HepG2 (cell line): Measurements from ENCODE around the gene GABRG3. TPM values are rescaled to one million over a fixed set of nuclear protein-coding genes. Genes with fewer than 3 reads are reported as not detected.

Source experiments
- ATAC-seq: fragments of 200-7000 bp; cut with Tn5 transposase; 3 replicates; pipeline ENCODE4 v1.9.1; 2020; ENCODE audit warnings: mild to moderate bottlenecking, moderate library complexity
- BruUV-seq: library from RNA; stranded (reverse); fragments of 400-500 nt; replicated peaks from 2 replicates; lab custom pipeline; 2021; lab: Mats Ljungman, UMichigan
- CTCF ChIA-PET: fragments of 300-600 bp; formaldehyde crosslinking; extraction: SDS; loops from one replicate; lab custom pipeline; 2021; ENCODE audit warnings: low total read pairs, inconsistent platforms, low intra/inter-chr PET ratio; lab: Yijun Ruan, JAX
- POLR2A ChIA-PET: fragments of 350-600 bp; sonication (Branson Sonifier 250); formaldehyde crosslinking; loops from one replicate; lab custom pipeline; 2020; ENCODE audit warnings: antibody characterized with exemption, inconsistent platforms; lab: Yijun Ruan, JAX
- DNase-seq: peaks from one replicate; pipeline ENCODE4 v3.0.0-alpha.2; 2015; ENCODE audit warnings: low spot score
- FAIRE-seq: peaks from 3 replicates; lab custom pipeline; 2011; peaks lifted over from hg19 to GRCh38; lab: Jason Lieb, UNC
- H2AFZ ChIP-seq: one replicate; pipeline ENCODE4 v1.6.1; 2011; ENCODE audit warnings: low read length, inconsistent platforms
- H3K27ac ChIP-seq: fragments of 300-600 bp; 3 replicates; pipeline ENCODE4 v1.8.0; 2011; ENCODE audit warnings: mixed run types, mild to moderate bottlenecking, mixed read lengths, low read length, inconsistent platforms; ENCODE audit not compliant: insufficient read depth; ENCODE audit errors: extremely low read length
- H3K27me3 ChIP-seq, 2 experiments: fragments of 200-600 bp in 1 of 2; 2 replicates in 1 of 2; 3 replicates in 1 of 2; pipeline versions ENCODE4 v1.6.0 to v1.8.0; 2011; ENCODE audit warnings: low read length in 2 of 2, mild to moderate bottlenecking in 2 of 2, moderate library complexity in 2 of 2, inconsistent platforms in 1 of 2; ENCODE audit not compliant: insufficient read depth in 2 of 2, control insufficient read depth in 1 of 2
- H3K36me3 ChIP-seq, 2 experiments: fragments of 200-600 bp in 1 of 2; replicated peaks in 1 of 2; 2 replicates in 1 of 2; 3 replicates in 1 of 2; pipeline versions ENCODE4 v1.5.1 to v1.8.0; 2011; ENCODE audit warnings: low read length in 2 of 2, inconsistent platforms in 1 of 2; ENCODE audit not compliant: insufficient read depth in 2 of 2, control insufficient read depth in 1 of 2
- H3K4me1 ChIP-seq: 2 replicates; pipeline ENCODE4 v1.5.1; 2012; ENCODE audit warnings: low read length, inconsistent platforms; ENCODE audit not compliant: insufficient read depth
- H3K4me2 ChIP-seq: 2 replicates; pipeline ENCODE4 v1.6.0; 2011; ENCODE audit warnings: low read depth, low read length, inconsistent platforms
- H3K4me3 ChIP-seq, 3 experiments: fragments of 200-600 bp in 1 of 3; sonication (generic), shearing (Covaris generic) in 1 of 3; replicated peaks in 1 of 3; 2 replicates each; pipeline ENCODE4 v1.5.1; 2011 to 2016; ENCODE audit warnings: low read length in 3 of 3, inconsistent platforms in 2 of 3, low read depth in 2 of 3, mild to moderate bottlenecking in 2 of 3, control low read depth in 1 of 3, mixed read lengths in 1 of 3; ENCODE audit not compliant: insufficient read depth in 1 of 3
- H3K79me2 ChIP-seq: one replicate; pipeline ENCODE4 v1.6.1; 2011; ENCODE audit warnings: low read length, inconsistent platforms; ENCODE audit not compliant: insufficient read depth
- H3K9ac ChIP-seq: 2 replicates; pipeline ENCODE4 v1.6.0; 2011; ENCODE audit warnings: mild to moderate bottlenecking, low read depth, low read length, inconsistent platforms; ENCODE audit not compliant: insufficient read depth
- H3K9me3 ChIP-seq: 2 replicates; pipeline ENCODE4 v1.5.1; 2012; ENCODE audit warnings: mild to moderate bottlenecking, low read length
- H4K20me1 ChIP-seq: 2 replicates; pipeline ENCODE4 v1.6.0; 2011; ENCODE audit warnings: inconsistent platforms, mild to moderate bottlenecking, low read length, moderate library complexity; ENCODE audit not compliant: insufficient read depth
- CEBPZ ChIP-seq: IDR thresholded peaks from 2 replicates; pipeline ENCODE4 v1.6.1; 2012; ENCODE audit warnings: low read length, improper control_type of control experiment
- CERS6 ChIP-seq: sonication (generic); formaldehyde crosslinking; IDR thresholded peaks from 2 replicates; pipeline ENCODE4 v1.5.0; 2020; ENCODE audit warnings: missing genetic modification reagents
- HMG20A ChIP-seq: IDR thresholded peaks from 2 replicates; pipeline ENCODE4 v1.6.1; 2016; ENCODE audit warnings: borderline replicate concordance
- PPARG ChIP-seq: conservative IDR thresholded peaks from 2 replicates; pipeline ENCODE4 v1.6.1; 2016; ENCODE audit warnings: missing biosample characterization, missing genetic modification reagents
- SOX5 ChIP-seq: IDR thresholded peaks from 2 replicates; pipeline ENCODE4 v1.6.1; 2016; ENCODE audit warnings: borderline replicate concordance
- TFDP1 ChIP-seq: IDR thresholded peaks from 2 replicates; pipeline ENCODE4 v1.6.1; 2016; ENCODE audit warnings: missing compliant biosample characterization, missing genetic modification reagents, borderline replicate concordance
- TFE3 ChIP-seq: IDR thresholded peaks from 2 replicates; pipeline ENCODE4 v1.6.1; 2016
- TOPORS ChIP-seq: sonication (generic); formaldehyde crosslinking; IDR thresholded peaks from 2 replicates; pipeline ENCODE4 v1.8.0; 2023; ENCODE audit warnings: mild to moderate bottlenecking, missing genetic modification reagents
- ZNF136 ChIP-seq: sonication (generic); formaldehyde crosslinking; IDR thresholded peaks from 2 replicates; pipeline ENCODE4 v1.8.1; 2022; ENCODE audit warnings: low read depth, mild to moderate bottlenecking, moderate library complexity, missing genetic modification reagents
- ZNF24 ChIP-seq: fragments of 450-650 bp; IDR thresholded peaks from 2 replicates; pipeline ENCODE4 v1.6.1; 2017; ENCODE audit warnings: antibody characterized with exemption, mild to moderate bottlenecking
- WGBS: methylation state at CpG from one replicate; pipeline ENCODE4 v1.1.6; 2017; ENCODE audit warnings: low lambda C conversion rate; 5-methylcytosine and 5-hydroxymethylcytosine counted together
- in situ Hi-C: cut with HindIII; loops from 2 replicates; pipeline ENCODE4 v1.10.0; 2017; ENCODE audit warnings: low pct_unique_long_range_greater_than_20kb; ENCODE audit not compliant: extremely low pct_ligation_motif_present
- intact Hi-C: fragments of 100-400 bp; cut with micrococcal nuclease; formaldehyde crosslinking; loops from one replicate; pipeline ENCODE4 v1.10.0; 2022; ENCODE audit not compliant: unreplicated experiment
- polyA plus RNA-seq, 8 experiments: library from polyadenylated mRNA; depleted of rRNA in 3 of 8; stranded (reverse) in 7 of 8; unstranded in 1 of 8; fragments of >200 nt; fragmentation: Illumina TruSeq in 4 of 8; extraction: Trizol in 4 of 8; gene quantifications; 2 replicates each; pipeline versions ENCODE4 v1.2.1 to v1.2.3, GENCODE V29; 2011 to 2016; ENCODE audit warnings: low read depth in 4 of 8, missing spikeins in 1 of 8, mixed read lengths in 1 of 8; ENCODE audit not compliant: insufficient read depth in 1 of 8
- total RNA-seq, 5 experiments: library from RNA; depleted of rRNA; stranded (reverse); fragments of >200 nt; fragmentation: Illumina TruSeq; extraction: Trizol; gene quantifications; 2 replicates each; pipeline ENCODE4 v1.2.3, GENCODE V29; 2016; ENCODE audit warnings: low read depth in 1 of 5

The GABRG3 gene
- total and polyA plus RNA-seq, 2 of the 13 experiments (the other 11 are each of a cell fraction or from before 2014, with no cell fraction given): not detected

GRCh38 chr15:27498700-27499099 lies 527.7 kb downstream of the GABRG3 start:
- intact Hi-C loops: no loop called here
- Histone ChIP-seq H3K4me2 (no peak overlapping the region), H3K9me3 (peaks cover 13% of the 10 kb centered on the region), H3K27ac (no peak overlapping the region), H3K79me2 (no peaks in the 10 kb centered on the region), H2AFZ (no peak overlapping the region), H3K27me3 (no peaks in the 10 kb centered on the region), H3K36me3 (no peaks in the 10 kb centered on the region), H3K4me1 (no peaks in the 10 kb centered on the region), H3K4me3 (no peak overlapping the region), H4K20me1 (no peaks in the 10 kb centered on the region), H3K9ac (no peak overlapping the region)
- TF ChIP-seq PPARG (CRISPR knock-in tag): no peak
- TF ChIP-seq HMG20A (CRISPR knock-in tag): no peak
- TF ChIP-seq TFDP1: no peak
- TF ChIP-seq ZNF136 (CRISPR knock-in tag): no peak
- TF ChIP-seq CEBPZ: no peak
- no peak for TF ChIP-seq CERS6 (CRISPR knock-in tag)
- TF ChIP-seq SOX5 (CRISPR knock-in tag): no peak
- no peak for TF ChIP-seq TOPORS
- no peak for TF ChIP-seq ZNF24
- TF ChIP-seq TFE3 (CRISPR knock-in tag): no peak
- in situ Hi-C loops: no loop called here
- CTCF ChIA-PET: no interaction called here
- 17% methylated on average over 8 of the region's 10 CpGs for whole genome bisulfite sequencing
- POLR2A ChIA-PET: no interaction called here
- FAIRE-seq: no peak
- no peak for ATAC-seq
- DNase-seq: no peak
- no TSS peak for BruUV-seq
